ENCODE measurements around the gene RBM25. TPM values are rescaled to one million over a fixed set of nuclear protein-coding genes. Genes with fewer than 3 reads are reported as not detected.

Gene RBM25
- total and polyA plus RNA-seq, 8 donors, result 52.7 to 269 (median 190) TPM

GRCh38 chr14:73057944-73058223 is 450 bp upstream of the RBM25 start:
- no peak for ATAC-seq

GRCh38 chr14:73058922-73059673 is 764 bp downstream of the RBM25 start:
- Histone ChIP-seq H3K27ac (peak overlapping the region; percentile 96 to 97), H3K36me3 (peaks cover 0 to 17% of the 10 kb centered on the region in 2 donors), H3K27me3 (no peaks in the 10 kb centered on the region), H3K4me3 (peak overlapping the region; percentile 63 to 87), H3K9me3 (no peaks in the 10 kb centered on the region), H3K4me1 (peaks cover 12 to 48% of the 10 kb centered on the region in 2 donors)
- intact Hi-C loops (cut with DNase I), result no loop called here
- TF ChIP-seq CTCF (IDR thresholded peaks at IDR 0.05), result no peak
- peak in 2 of 4 donors; percentile 33 to 39 for DNase-seq
- ATAC-seq, result peak; percentile 38

More at GRCh38 chr14:73057944-73058223, 450 bp upstream of the RBM25 start:
- Histone ChIP-seq H3K4me3 (peak overlapping the region; percentile 63 to 87), H3K27ac (peak overlapping the region; percentile 96 to 97), H3K36me3 (peaks cover 0 to 8% of the 10 kb centered on the region in 2 donors), H3K27me3 (no peaks in the 10 kb centered on the region), H3K4me1 (peaks cover 12 to 37% of the 10 kb centered on the region in 2 donors), H3K9me3 (no peaks in the 10 kb centered on the region)
- intact Hi-C loops (cut with DNase I), result no loop called here
- TF ChIP-seq CTCF (IDR thresholded peaks at IDR 0.05), result no peak
- DNase-seq, result no peak

GRCh38 chr14:73069585-73069984 is 11.3 kb downstream of the RBM25 start:
- Histone ChIP-seq H3K27ac (no peak overlapping the region), H3K4me3 (no peak overlapping the region), H3K4me1 (peaks cover 0 to 4% of the 10 kb centered on the region in 2 donors), H3K27me3 (no peaks in the 10 kb centered on the region), H3K36me3 (peaks cover 0 to 69% of the 10 kb centered on the region in 2 donors), H3K9me3 (no peaks in the 10 kb centered on the region)
- no peak for ATAC-seq
- no peak for DNase-seq
- no peak for TF ChIP-seq CTCF (IDR thresholded peaks at IDR 0.05)
- intact Hi-C loops (cut with DNase I), result no loop called here

- Histone ChIP-seq H3K4me3 (no peak overlapping the region), H3K4me1 (peaks cover 0 to 5% of the 10 kb centered on the region in 2 donors), H3K27ac (no peak overlapping the region), H3K27me3 (no peaks in the 10 kb centered on the region), H3K9me3 (no peaks in the 10 kb centered on the region), H3K36me3 (peaks cover 0 to 90% of the 10 kb centered on the region in 2 donors)
- DNase-seq, result no peak
- ATAC-seq, result no peak
- intact Hi-C loops (cut with DNase I), result no loop called here
- no peak for TF ChIP-seq CTCF (IDR thresholded peaks at IDR 0.05)
These were observed 32.7 kb downstream of the RBM25 start for GRCh38 chr14:73091044-73091443.

GRCh38 chr14:73097421-73097820 is 39.1 kb downstream of the RBM25 start:
- H3K27me3 ChIP-seq, result no peaks in the 10 kb centered on the region
- intact Hi-C loops (cut with DNase I), result no loop called here
- no peaks in the 10 kb centered on the region for H3K4me1 ChIP-seq
- no peak overlapping the region for H3K4me3 ChIP-seq
- TF ChIP-seq CTCF (IDR thresholded peaks at IDR 0.05), result no peak
- DNase-seq (no peak), ATAC-seq (no peak)
- peaks cover 4 to 89% of the 10 kb centered on the region in 2 donors for H3K36me3 ChIP-seq
- H3K27ac ChIP-seq, result no peak overlapping the region
- H3K9me3 ChIP-seq, result no peaks in the 10 kb centered on the region

All from left lung (tissue), 10 donors.